Endothelial cell of umbilical vein (primary cell): ENCODE results near the gene DTX3. TPM values are rescaled to one million over a fixed set of nuclear protein-coding genes. Genes with fewer than 3 reads are reported as not detected.

Experiments
- BruUV-seq: library from RNA; stranded (reverse); fragments of 400-500 nt; replicated peaks from 2 replicates; lab custom pipeline; 2021; lab: Mats Ljungman, UMichigan
- CTCF ChIA-PET: fragments of 300-600, 350-600 bp; sonication (Branson Sonifier 250); formaldehyde crosslinking; loops from one replicate; lab custom pipeline; 2021; ENCODE audit warnings: antibody characterized with exemption, inconsistent platforms; lab: Charles Lee
- POLR2A ChIA-PET: fragments of 300-600, 350-600 bp; sonication (Branson Sonifier 250); formaldehyde crosslinking; loops from one replicate; lab custom pipeline; 2021; ENCODE audit warnings: antibody characterized with exemption, inconsistent platforms; lab: Charles Lee
- DNase-seq: peaks from one replicate; pipeline ENCODE4 v3.0.0-alpha.2; 2011; ENCODE audit warnings: low read depth, low spot score
- FAIRE-seq: peaks from 2 replicates; lab custom pipeline; 2011; peaks lifted over from hg19 to GRCh38; lab: Jason Lieb, UNC
- H2AFZ ChIP-seq: 2 replicates; pipeline ENCODE4 v1.6.0; 2012; ENCODE audit warnings: low read depth, low read length, control low read depth, inconsistent platforms
- H3K27ac ChIP-seq: 2 replicates; pipeline ENCODE4 v1.5.1; 2011; ENCODE audit warnings: low read depth, mild to moderate bottlenecking, control low read depth, low read length, moderate library complexity; ENCODE audit not compliant: insufficient read depth
- H3K27me3 ChIP-seq, 2 experiments: 2 replicates each; pipeline versions ENCODE4 v1.6.0 to v1.6.1; 2011; ENCODE audit warnings: low read length in 2 of 2, mixed read lengths in 1 of 2; ENCODE audit not compliant: control insufficient read depth in 2 of 2, insufficient read depth in 2 of 2
- H3K36me3 ChIP-seq, 2 experiments: 2 replicates in 1 of 2; 3 replicates in 1 of 2; pipeline ENCODE4 v1.5.1; 2011; ENCODE audit warnings: low read length in 2 of 2, mild to moderate bottlenecking in 1 of 2, moderate library complexity in 1 of 2; ENCODE audit not compliant: control insufficient read depth in 2 of 2, insufficient read depth in 2 of 2; ENCODE audit errors: extremely low read depth in 1 of 2
- H3K4me1 ChIP-seq: 3 replicates; pipeline ENCODE4 v1.5.1; 2011; ENCODE audit warnings: mild to moderate bottlenecking, low read length; ENCODE audit not compliant: control insufficient read depth, insufficient read depth; ENCODE audit errors: extremely low read depth
- H3K4me2 ChIP-seq: 2 replicates; pipeline ENCODE4 v1.6.1; 2011; ENCODE audit warnings: low read length, control low read depth, mixed read lengths; ENCODE audit not compliant: insufficient read depth
- H3K4me3 ChIP-seq, 3 experiments: fragments of 200-600 bp in 1 of 3; sonication (generic), shearing (Covaris generic) in 1 of 3; replicated peaks in 1 of 3; 2 replicates each; pipeline ENCODE4 v1.5.1; 2011 to 2016; ENCODE audit warnings: control low read depth in 3 of 3, low read length in 3 of 3, mild to moderate bottlenecking in 2 of 3, inconsistent platforms in 1 of 3, low read depth in 1 of 3, moderate library complexity in 1 of 3; ENCODE audit not compliant: insufficient read depth in 1 of 3
- H3K79me2 ChIP-seq: 2 replicates; pipeline ENCODE4 v1.6.0; 2012; ENCODE audit warnings: low read length, inconsistent platforms; ENCODE audit not compliant: control insufficient read depth, insufficient read depth
- H3K9ac ChIP-seq: replicated peaks from 2 replicates; pipeline ENCODE3; 2011; ENCODE audit warnings: low read length, control low read depth; ENCODE audit not compliant: insufficient read depth; ENCODE audit errors: extremely low read depth
- H3K9me1 ChIP-seq: replicated peaks from 3 replicates; pipeline ENCODE4 v1.6.0; 2011; ENCODE audit warnings: mild to moderate bottlenecking, low read length; ENCODE audit not compliant: control insufficient read depth, insufficient read depth; ENCODE audit errors: extremely low read depth
- H3K9me3 ChIP-seq: replicated peaks from 2 replicates; pipeline ENCODE4 v1.5.1; 2012; ENCODE audit warnings: low read length, inconsistent platforms; ENCODE audit not compliant: control insufficient read depth, insufficient read depth
- H4K20me1 ChIP-seq: replicated peaks from 2 replicates; pipeline ENCODE3; 2011; ENCODE audit warnings: mild to moderate bottlenecking, low read length; ENCODE audit not compliant: control insufficient read depth, insufficient read depth; ENCODE audit errors: extremely low read depth
- EZH2 ChIP-seq: IDR thresholded peaks from 2 replicates; pipeline ENCODE4 v1.6.1; 2012; ENCODE audit warnings: borderline replicate concordance, low read depth, mild to moderate bottlenecking, moderate library complexity, low read length, inconsistent platforms; ENCODE audit not compliant: severe bottlenecking
- FOS ChIP-seq: IDR thresholded peaks from 2 replicates; pipeline ENCODE4 v1.6.1; 2011; ENCODE audit warnings: mild to moderate bottlenecking, low read length, moderate library complexity, borderline replicate concordance; ENCODE audit not compliant: insufficient read depth
- POLR2A ChIP-seq: IDR thresholded peaks from 2 replicates; pipeline ENCODE4 v1.6.1; 2012; ENCODE audit warnings: low read depth, mild to moderate bottlenecking, control low read depth, low read length
- dilution Hi-C: fragments of 300-500 bp; cut with MboI; formaldehyde crosslinking; loops from one replicate; pipeline ENCODE4 v1.15.0; 2019; ENCODE audit warnings: low sequenced_read_pairs; ENCODE audit not compliant: extremely low pct_ligation_motif_present
- intact Hi-C: fragments of 100-400 bp; cut with micrococcal nuclease; formaldehyde crosslinking; loops from one replicate; pipeline ENCODE4 v1.10.0; 2022
- polyA plus RNA-seq, 4 experiments: library from polyadenylated mRNA; depleted of rRNA in 3 of 4; stranded (reverse) in 3 of 4; unstranded in 1 of 4; fragments of >200 nt; gene quantifications; 2 replicates each; pipeline versions ENCODE4 v1.2.1 to v1.2.3, GENCODE V29; 2011 to 2012; ENCODE audit warnings: missing spikeins in 1 of 4
- total RNA-seq: library from RNA; stranded (reverse); gene quantifications from 2 replicates; pipeline ENCODE4 v1.2.3, GENCODE V29; 2021
- TF ChIP-seq, protein P1 (sequence below), 2 donors: IDR thresholded peaks; 1 replicate in 1 of 2; 2 replicates in 1 of 2; pipeline ENCODE4 v1.5.1; 2011; ENCODE audit warnings: low read length in 2 of 2, mild to moderate bottlenecking in 2 of 2, moderate library complexity in 2 of 2, control low read depth in 1 of 2, inconsistent platforms in 1 of 2, low read depth in 1 of 2; ENCODE audit not compliant: insufficient read depth in 1 of 2; ENCODE audit errors: extremely low read depth in 1 of 2

The DTX3 gene
- total and polyA plus RNA-seq, 2 donors (not counting 3 experiments of a cell fraction or from before 2014, with no cell fraction given), result 34.5 to 51.4 TPM

- CTCF ChIA-PET, result interaction anchor here (0.8 to 3.3 kb wide), 7 partner anchors 8 to 103 kb away, joined by 3 to 63 read pairs (median 4); partner anchors contain the start of genes ARHGEF25, B4GALNT1 and OS9
- dilution Hi-C loops, result no loop called here
These were observed 13.5 kb upstream of the DTX3 start, which contains the start of gene PIP4K2C for GRCh38 chr12:57590864-57591781. PIP4K2C (plus strand) TSS chr12:57591192; CDS start chr12:57591290, 98 bp downstream.

More at GRCh38 chr12:57590864-57591781, 13.5 kb upstream of the DTX3 start, which contains the start of gene PIP4K2C:
- H3K9me1 ChIP-seq, result no peaks in the 10 kb centered on the region
- peak; percentile 66 for TF ChIP-seq EZH2
- no peak for TF ChIP-seq FOS
- TF ChIP-seq POLR2A, result peak; percentile 35
- TF ChIP-seq, protein P1, sequence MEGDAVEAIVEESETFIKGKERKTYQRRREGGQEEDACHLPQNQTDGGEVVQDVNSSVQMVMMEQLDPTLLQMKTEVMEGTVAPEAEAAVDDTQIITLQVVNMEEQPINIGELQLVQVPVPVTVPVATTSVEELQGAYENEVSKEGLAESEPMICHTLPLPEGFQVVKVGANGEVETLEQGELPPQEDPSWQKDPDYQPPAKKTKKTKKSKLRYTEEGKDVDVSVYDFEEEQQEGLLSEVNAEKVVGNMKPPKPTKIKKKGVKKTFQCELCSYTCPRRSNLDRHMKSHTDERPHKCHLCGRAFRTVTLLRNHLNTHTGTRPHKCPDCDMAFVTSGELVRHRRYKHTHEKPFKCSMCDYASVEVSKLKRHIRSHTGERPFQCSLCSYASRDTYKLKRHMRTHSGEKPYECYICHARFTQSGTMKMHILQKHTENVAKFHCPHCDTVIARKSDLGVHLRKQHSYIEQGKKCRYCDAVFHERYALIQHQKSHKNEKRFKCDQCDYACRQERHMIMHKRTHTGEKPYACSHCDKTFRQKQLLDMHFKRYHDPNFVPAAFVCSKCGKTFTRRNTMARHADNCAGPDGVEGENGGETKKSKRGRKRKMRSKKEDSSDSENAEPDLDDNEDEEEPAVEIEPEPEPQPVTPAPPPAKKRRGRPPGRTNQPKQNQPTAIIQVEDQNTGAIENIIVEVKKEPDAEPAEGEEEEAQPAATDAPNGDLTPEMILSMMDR (IDR thresholded peaks at IDR 0.05; ENCODE audit: extremely low read depth in 1 of 2, insufficient read depth in 1 of 2, low read depth in 1 of 2, low read length in 2 of 2), result no peak
- H4K20me1 ChIP-seq, result no peaks in the 10 kb centered on the region
- H3K36me3 ChIP-seq, result no peaks in the 10 kb centered on the region
- no peaks in the 10 kb centered on the region for H3K9me3 ChIP-seq
- POLR2A ChIA-PET, result interaction anchor here (0.9 kb wide), 1 partner anchor 29 kb away, joined by 6 read pairs; no protein-coding TSS in a partner anchor
- peak within 1 kb of the TSS; percentile 14 for H3K9ac ChIP-seq
- BruUV-seq, result no TSS peak
- H3K27ac ChIP-seq, result no peak within 1 kb of the TSS
- intact Hi-C loops, result loop anchor here (1.0 to 2.0 kb wide), 2 partner anchors 12 to 20 kb away; partner anchors contain the start of gene ARHGEF25
- peaks cover 8 to 10% of the 10 kb centered on the region in 2 experiments for H3K27me3 ChIP-seq
- FAIRE-seq (peak; percentile 28), DNase-seq (peak; percentile 27)
- H2AFZ ChIP-seq, result peak within 1 kb of the TSS; percentile 90
- no peaks in the 10 kb centered on the region for H3K79me2 ChIP-seq
- peak within 1 kb of the TSS; percentile 69 for H3K4me2 ChIP-seq
- peak within 1 kb of the TSS; percentile 49 to 83 (median 60) for H3K4me3 ChIP-seq
- peaks cover 5% of the 10 kb centered on the region for H3K4me1 ChIP-seq
